HG03575 (cell line): ENCODE results near the gene NCKAP5.

ENCODE experiments used
- ATAC-seq: cut with Tn5 transposase; IDR thresholded peaks from one replicate; pipeline ENCODE4 v1.9.1; 2021; ENCODE audit not compliant: unreplicated experiment, insufficient number of reproducible peaks, low FRiP score; ENCODE audit errors: extremely low read depth

The NCKAP5 gene

GRCh38 chr2:133377021-133377481, 191.2 kb downstream of the NCKAP5 start:
- ATAC-seq: no peak

GRCh38 chr2:133374781-133375180, 193.5 kb downstream of the NCKAP5 start:
- no peak for ATAC-seq

GRCh38 chr2:133371286-133371685, 197.0 kb downstream of the NCKAP5 start:
- no peak for ATAC-seq

GRCh38 chr2:133369901-133370658, 198.2 kb downstream of the NCKAP5 start:
- no peak for ATAC-seq

- no peak for ATAC-seq
Measured at GRCh38 chr2:133365117-133365516, 203.1 kb downstream of the NCKAP5 start.

GRCh38 chr2:133364636-133365035, 203.6 kb downstream of the NCKAP5 start:
- no peak for ATAC-seq

- ATAC-seq: no peak
Measured at GRCh38 chr2:133363884-133364283, 204.4 kb downstream of the NCKAP5 start.

- ATAC-seq: no peak
Measured at GRCh38 chr2:133362061-133362476, 206.2 kb downstream of the NCKAP5 start.

- no peak for ATAC-seq
Measured at GRCh38 chr2:133360882-133361281, 207.4 kb downstream of the NCKAP5 start.

- ATAC-seq: no peak
Measured at GRCh38 chr2:133360190-133360589, 208.1 kb downstream of the NCKAP5 start.

- ATAC-seq: no peak
Measured at GRCh38 chr2:133352719-133353118, 215.5 kb downstream of the NCKAP5 start.

- no peak for ATAC-seq
Measured at GRCh38 chr2:133346654-133347053, 221.6 kb downstream of the NCKAP5 start.

- ATAC-seq: no peak
Measured at GRCh38 chr2:133345638-133346037, 222.6 kb downstream of the NCKAP5 start.

GRCh38 chr2:133344849-133345248, 223.4 kb downstream of the NCKAP5 start:
- ATAC-seq: no peak

GRCh38 chr2:133343018-133343352, 225.3 kb downstream of the NCKAP5 start:
- ATAC-seq: no peak

- ATAC-seq: no peak
Measured at GRCh38 chr2:133342286-133343017, 225.8 kb downstream of the NCKAP5 start.

- ATAC-seq: no peak
Measured at GRCh38 chr2:133341575-133341974, 226.7 kb downstream of the NCKAP5 start.

- ATAC-seq: no peak
Measured at GRCh38 chr2:133338224-133338623, 230.0 kb downstream of the NCKAP5 start.

- no peak for ATAC-seq
Measured at GRCh38 chr2:133334923-133335322, 233.3 kb downstream of the NCKAP5 start.

GRCh38 chr2:133333181-133333580, 235.1 kb downstream of the NCKAP5 start:
- no peak for ATAC-seq
